Chondrocyte (in vitro differentiated cells): Measurements from ENCODE around the gene TASOR. TPM values are rescaled to one million over a fixed set of nuclear protein-coding genes. Genes with fewer than 3 reads are reported as not detected.

Experiments
- DNase-seq: peaks from one replicate; pipeline ENCODE4 v3.0.0; 2021; ENCODE audit warnings: mixed read lengths, low spot score
- H3K27ac Mint-ChIP-seq: one replicate; pipeline ENCODE4 v1.8.0; 2021; ENCODE audit warnings: mild to moderate bottlenecking, moderate library complexity, mixed read lengths; ENCODE audit not compliant: unreplicated experiment
- H3K27me3 Mint-ChIP-seq: 2 replicates; pipeline ENCODE4 v1.8.0; 2021; ENCODE audit warnings: low read depth, mixed read lengths
- H3K36me3 Mint-ChIP-seq: 2 replicates; pipeline ENCODE4 v1.8.0; 2021; ENCODE audit warnings: low read depth, mixed read lengths
- H3K4me1 Mint-ChIP-seq: 2 replicates; pipeline ENCODE4 v1.8.0; 2021; ENCODE audit warnings: low read depth, mild to moderate bottlenecking, mixed read lengths
- H3K4me3 Mint-ChIP-seq: one replicate; pipeline ENCODE4 v1.8.0; 2021; ENCODE audit warnings: mild to moderate bottlenecking, moderate library complexity, mixed read lengths; ENCODE audit not compliant: unreplicated experiment
- H3K9me3 Mint-ChIP-seq: 2 replicates; pipeline ENCODE4 v1.8.0; 2021; ENCODE audit warnings: low read depth, mixed read lengths
- CTCF ChIP-seq: fragments of 200-600 bp; sonication (generic); IDR thresholded peaks from 2 replicates; pipeline ENCODE4 v1.5.0; 2021; ENCODE audit warnings: antibody characterized with exemption, mild to moderate bottlenecking, moderate library complexity
- total RNA-seq: library from RNA; stranded (reverse); gene quantifications from 3 replicates; pipeline ENCODE4 v1.2.1, GENCODE V29; 2021

TASOR gene
- total RNA-seq, 1 donor from 2014 or later: 51.7 TPM

- TF ChIP-seq CTCF: no peak
- no peaks in the 10 kb centered on the region for H3K4me1 Mint-ChIP-seq
- H3K4me3 Mint-ChIP-seq: no peak overlapping the region
- H3K27me3 Mint-ChIP-seq: no peaks in the 10 kb centered on the region
- no peak overlapping the region for H3K27ac Mint-ChIP-seq
- H3K9me3 Mint-ChIP-seq: no peaks in the 10 kb centered on the region
- no peaks in the 10 kb centered on the region for H3K36me3 Mint-ChIP-seq
- no peak for DNase-seq
Observed at GRCh38 chr3:56689303-56689702, 6.2 kb upstream of the TASOR start.

GRCh38 chr3:56688191-56688590 lies 5.1 kb upstream of the TASOR start:
- Mint-ChIP-seq H3K36me3 (no peaks in the 10 kb centered on the region), H3K27me3 (no peaks in the 10 kb centered on the region), H3K4me1 (no peaks in the 10 kb centered on the region), H3K4me3 (no peak overlapping the region), H3K27ac (no peak overlapping the region), H3K9me3 (no peaks in the 10 kb centered on the region)
- TF ChIP-seq CTCF: no peak
- no peak for DNase-seq

GRCh38 chr3:56684029-56684428 lies 964 bp upstream of the TASOR start:
- peak overlapping the region; percentile 67 for H3K4me3 Mint-ChIP-seq
- no peaks in the 10 kb centered on the region for H3K9me3 Mint-ChIP-seq
- no peak for TF ChIP-seq CTCF
- no peak for DNase-seq
- H3K36me3 Mint-ChIP-seq: peaks cover 2% of the 10 kb centered on the region
- H3K4me1 Mint-ChIP-seq: peaks cover 29% of the 10 kb centered on the region
- H3K27me3 Mint-ChIP-seq: no peaks in the 10 kb centered on the region
- H3K27ac Mint-ChIP-seq: no peak overlapping the region

GRCh38 chr3:56682462-56683121 lies 473 bp downstream of the TASOR start:
- peak overlapping the region; percentile 96 for H3K4me3 Mint-ChIP-seq
- peaks cover 5% of the 10 kb centered on the region for H3K36me3 Mint-ChIP-seq
- peak overlapping the region; percentile 98 for H3K27ac Mint-ChIP-seq
- H3K27me3 Mint-ChIP-seq: no peaks in the 10 kb centered on the region
- peaks cover 37% of the 10 kb centered on the region for H3K4me1 Mint-ChIP-seq
- peak; percentile 35 for TF ChIP-seq CTCF
- H3K9me3 Mint-ChIP-seq: no peaks in the 10 kb centered on the region
- DNase-seq: no peak

- Mint-ChIP-seq H3K9me3 (no peaks in the 10 kb centered on the region), H3K4me1 (peaks cover 42% of the 10 kb centered on the region), H3K36me3 (peaks cover 5% of the 10 kb centered on the region), H3K27me3 (no peaks in the 10 kb centered on the region), H3K27ac (peak overlapping the region; percentile 98), H3K4me3 (peak overlapping the region; percentile 96)
- no peak for DNase-seq
- TF ChIP-seq CTCF: no peak
Observed at GRCh38 chr3:56681984-56682461, 1.0 kb downstream of the TASOR start.
